GM15510 (cell line): ENCODE results near the gene SVIL.

ENCODE experiments used
- POLR2A ChIP-seq: IDR thresholded peaks from 3 replicates; pipeline ENCODE4 v1.6.1; 2011; ENCODE audit warnings: borderline replicate concordance; ENCODE audit not compliant: insufficient read length; ENCODE audit errors: extremely low read depth

SVIL gene

DNA sequence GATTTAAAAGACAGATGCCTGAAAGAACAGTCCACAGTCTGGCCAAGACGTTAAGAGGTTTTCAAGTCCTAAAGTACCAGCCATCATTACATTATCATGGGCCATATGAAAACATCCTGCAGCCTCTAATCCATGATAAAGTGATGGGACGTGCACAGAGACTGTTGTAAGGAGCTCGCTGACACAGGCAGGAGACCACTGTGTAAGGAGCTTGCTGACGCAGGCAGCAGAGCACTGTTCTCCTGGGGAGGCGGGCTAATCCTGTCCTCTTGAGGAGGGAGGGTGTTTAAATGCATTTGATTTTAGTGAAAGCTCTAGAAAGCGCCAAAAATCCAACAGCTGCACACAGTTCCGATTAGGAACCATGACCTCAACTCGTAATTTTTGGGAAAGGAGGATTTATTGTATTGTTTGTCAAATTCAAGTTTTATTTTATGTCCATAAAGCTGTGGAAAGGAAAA lies 16.9 kb downstream of the SVIL start:
- no peak for TF ChIP-seq POLR2A

DNA sequence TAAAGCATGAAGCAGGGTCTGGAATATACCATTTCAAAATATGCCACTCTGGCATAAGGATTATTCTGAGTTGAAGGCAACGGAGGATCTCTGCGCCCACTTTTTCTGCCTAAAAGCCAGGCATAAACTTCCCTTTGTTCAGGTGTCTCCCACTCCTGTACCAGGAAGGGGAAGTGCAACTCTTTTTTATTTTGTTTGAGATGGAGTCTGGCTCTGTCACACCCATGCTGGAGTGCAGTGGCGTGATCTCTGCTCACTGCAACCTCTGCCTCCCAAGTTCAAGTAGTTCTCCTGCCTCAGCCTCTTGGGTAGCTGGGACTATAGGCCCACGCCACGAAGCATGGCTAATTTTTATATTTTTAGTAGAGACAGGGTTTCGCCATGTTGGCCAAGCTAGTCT lies 18.2 kb downstream of the SVIL start:
- TF ChIP-seq POLR2A: no peak

DNA sequence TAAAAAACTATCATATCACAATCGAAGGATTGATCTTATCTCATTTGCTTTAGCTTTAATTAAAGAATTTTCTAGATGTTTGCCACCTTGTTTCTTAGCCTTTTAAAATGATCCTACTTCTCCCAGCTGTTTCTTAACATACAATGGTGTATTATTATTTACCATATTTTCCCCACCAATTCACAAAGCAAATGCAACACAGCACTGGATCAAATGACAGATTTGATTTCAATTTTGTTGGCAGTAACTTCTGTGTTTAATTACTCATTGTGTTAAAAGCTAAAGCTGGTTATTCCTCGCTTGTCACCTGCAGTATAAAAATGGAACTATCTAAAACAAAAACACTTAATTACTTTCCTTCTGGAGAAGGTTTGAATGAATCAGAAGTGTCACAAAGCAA lies 19.6 kb downstream of the SVIL start:
- TF ChIP-seq POLR2A: no peak

DNA sequence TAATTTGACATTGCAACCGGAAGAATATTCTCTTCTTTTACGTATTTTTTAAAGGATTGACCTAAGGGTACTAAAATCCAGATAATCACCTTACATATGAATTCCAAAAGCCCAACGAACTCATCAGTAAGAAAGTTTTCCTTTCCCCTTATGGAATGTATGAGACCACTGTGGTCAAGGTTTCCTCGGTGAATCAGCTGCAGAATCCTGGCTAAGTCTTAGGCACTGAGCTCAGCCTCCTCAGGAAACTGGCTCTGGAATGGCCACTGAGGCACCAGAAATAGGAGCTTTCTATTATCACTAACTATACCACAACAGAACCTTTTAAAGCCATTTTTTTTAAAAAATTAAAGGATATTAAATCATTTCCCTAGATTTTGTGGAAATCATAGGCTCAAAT lies 21.0 kb downstream of the SVIL start:
- no peak for TF ChIP-seq POLR2A

DNA sequence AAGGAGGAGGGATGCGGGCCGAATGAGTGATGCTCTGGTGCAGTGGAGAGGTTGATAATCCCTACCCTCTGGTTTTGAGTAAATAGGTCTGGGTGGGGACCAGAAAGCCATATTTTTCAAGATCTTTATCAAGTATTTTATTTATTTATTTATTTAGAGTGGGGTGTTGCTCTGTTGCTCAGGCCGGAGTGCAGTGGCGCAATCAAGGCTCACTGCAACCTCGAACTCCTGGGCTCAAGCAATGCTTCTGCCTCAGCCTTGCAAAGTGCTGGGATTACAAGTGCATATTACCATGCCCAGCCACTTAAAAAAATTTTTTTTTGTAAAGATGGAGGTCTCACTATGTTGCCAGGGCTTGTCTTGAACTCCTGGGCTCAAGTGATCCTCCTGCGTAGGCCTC lies 21.6 kb downstream of the SVIL start:
- TF ChIP-seq POLR2A: no peak

DNA sequence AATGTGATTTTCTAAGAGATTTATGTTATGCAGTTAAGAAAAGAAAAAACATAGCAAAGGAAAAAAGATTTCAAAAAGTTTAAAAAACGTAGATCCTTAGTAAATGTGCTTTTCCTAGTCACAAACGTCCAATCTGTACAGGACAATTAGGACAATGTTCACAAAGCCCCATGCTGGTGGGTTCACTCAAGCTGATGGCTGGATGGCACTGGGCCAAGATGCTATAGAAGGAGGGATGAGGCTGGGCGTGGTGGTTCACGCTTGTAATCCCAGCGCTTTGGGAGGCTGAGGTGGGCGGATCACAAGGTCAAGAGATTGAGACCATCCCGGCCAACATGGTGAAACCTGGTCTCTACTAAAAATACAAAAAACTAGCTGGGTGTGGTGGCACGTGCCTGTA lies 22.1 kb downstream of the SVIL start:
- TF ChIP-seq POLR2A: no peak

DNA sequence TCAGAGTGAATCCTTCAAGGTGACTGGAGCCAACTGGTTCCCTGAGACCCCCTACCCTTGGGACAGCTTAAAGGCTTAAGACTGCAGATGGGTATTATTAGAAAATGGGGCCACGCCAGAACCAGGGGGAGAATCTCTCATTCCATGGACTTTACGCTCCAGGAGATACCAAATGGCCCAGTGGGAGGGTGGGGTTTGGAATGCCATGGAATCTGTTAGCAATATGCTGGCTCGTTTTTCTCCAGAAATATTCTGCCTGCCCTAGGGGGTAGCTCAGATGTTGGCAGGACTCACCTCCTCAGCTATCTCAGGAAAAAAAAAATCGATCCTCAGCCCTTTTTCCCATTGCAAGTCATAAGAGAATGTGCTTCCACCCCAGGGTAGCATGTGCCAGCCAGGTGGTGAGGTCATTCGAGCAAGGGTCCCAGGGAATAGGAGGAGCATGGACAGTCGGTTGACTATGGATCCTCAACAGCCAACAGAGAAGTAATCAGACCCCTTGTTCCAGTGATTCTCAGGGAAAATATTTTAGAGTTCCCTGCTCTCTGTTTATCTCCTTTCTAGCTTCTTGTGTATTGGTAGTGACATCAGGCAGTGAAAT lies 22.9 kb downstream of the SVIL start:
- TF ChIP-seq POLR2A: no peak

DNA sequence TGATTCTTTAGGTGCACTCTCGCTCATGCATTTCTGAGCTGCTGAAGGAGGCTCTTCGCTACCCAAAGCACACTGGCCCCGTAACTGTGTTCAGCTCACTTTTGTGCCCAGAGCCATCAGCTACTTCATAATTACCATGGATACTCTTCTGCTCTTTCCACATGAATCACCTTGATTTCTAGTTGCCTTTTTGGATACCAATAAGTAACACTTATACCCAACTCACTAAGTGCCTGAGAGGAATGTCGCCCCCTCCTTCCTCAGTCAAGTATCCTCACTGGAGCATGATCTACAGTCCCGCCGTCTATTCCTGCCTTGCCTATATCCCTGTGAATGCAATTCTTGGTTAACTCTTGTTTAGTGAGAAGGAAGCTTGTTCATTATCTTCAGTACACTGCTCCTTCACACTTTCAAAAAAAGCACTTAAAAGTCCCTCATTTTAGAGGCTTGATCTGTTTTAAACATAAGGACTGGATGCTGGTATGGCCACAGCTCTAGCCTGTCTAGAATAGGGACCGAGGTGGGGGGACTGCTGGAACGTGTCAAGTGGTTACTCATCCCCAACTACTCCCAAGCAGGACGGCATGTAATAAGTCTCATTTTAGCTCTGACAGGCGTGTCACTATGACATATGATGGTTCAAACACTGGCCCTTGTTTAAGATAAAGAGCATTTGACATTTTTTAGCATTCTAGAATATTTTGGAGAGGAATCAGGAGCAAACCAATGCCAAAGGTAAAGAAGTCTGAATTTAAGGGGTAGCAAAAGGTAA lies 23.7 kb downstream of the SVIL start:
- TF ChIP-seq POLR2A: no peak

DNA sequence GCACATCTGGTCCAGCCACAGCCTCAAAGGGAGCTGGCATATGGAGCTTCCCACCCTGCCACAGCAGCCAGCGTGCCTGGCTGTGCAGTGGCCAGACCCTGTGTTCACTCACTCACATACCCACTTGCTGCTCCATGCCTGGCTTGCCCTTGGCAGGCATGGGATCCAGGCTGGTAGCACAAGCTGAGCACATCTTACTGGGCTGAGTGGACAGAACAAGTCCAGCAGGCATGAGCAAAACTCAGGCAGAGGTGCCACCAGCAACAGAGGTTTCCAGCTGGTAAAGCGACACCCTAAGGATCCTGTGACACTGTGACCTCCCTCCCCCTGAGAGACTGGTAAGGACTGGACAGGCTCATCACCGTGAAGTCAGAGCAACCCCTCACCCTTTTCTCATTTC lies 25.1 kb downstream of the SVIL start:
- no peak for TF ChIP-seq POLR2A

DNA sequence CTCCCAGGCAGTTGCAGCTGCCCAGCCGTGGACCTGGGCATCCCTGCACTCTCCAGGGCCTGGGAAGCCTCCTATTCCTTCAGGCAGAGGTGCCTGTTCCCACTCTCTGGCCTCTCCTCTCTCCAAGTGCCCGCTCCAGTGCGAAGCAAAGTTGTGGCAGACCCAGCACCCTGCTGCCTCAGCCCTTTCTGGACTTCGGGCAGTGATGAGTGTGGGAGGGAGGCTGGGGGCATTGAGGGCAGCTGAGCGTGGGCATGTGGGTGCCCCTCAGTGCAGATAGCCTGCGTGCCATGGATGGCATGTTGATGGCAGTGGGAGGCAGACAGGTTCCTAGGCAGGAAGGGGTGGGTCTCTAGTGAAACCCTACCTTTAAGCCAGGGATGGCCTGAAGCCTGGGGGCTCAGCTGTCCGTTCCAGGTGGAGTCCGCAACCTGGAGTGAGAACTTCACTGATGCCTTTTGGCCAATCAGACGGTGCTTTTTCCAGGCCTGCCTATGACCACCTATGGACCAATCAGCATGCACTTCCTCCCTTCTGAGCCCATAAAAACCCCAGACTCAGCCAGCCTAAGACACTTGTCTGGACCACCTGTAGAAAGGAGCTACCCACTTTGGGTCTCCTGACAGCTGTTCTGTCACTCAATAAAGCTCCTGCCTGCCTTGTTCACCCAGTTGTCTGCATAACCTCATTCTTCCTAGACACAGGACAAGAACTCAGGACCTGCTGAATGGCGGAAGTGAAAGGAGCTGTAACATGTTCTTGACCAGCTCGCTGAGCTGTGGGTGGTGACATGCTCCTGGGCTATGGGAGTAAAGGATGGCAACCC lies 26.1 kb downstream of the SVIL start:
- no peak for TF ChIP-seq POLR2A

DNA sequence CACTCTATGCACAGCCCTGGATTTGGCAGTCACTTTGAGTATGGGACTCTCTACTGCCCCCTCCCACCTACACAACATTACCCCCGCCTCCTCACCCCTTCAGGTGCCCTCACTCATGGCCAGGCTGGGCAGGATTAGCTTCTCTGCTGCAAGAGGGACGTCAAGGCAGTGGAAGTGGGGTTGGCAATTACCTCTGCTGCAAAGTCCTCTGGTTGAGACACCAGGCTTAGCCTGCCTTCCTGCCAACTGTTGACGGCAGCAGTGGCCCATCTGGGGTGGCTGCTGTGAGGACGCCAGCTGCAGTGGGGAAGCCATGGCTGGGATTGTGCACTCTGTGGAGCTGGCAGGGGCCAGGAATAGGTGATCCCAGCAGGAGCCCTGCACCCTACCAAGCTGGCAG lies 26.7 kb downstream of the SVIL start:
- no peak for TF ChIP-seq POLR2A

DNA sequence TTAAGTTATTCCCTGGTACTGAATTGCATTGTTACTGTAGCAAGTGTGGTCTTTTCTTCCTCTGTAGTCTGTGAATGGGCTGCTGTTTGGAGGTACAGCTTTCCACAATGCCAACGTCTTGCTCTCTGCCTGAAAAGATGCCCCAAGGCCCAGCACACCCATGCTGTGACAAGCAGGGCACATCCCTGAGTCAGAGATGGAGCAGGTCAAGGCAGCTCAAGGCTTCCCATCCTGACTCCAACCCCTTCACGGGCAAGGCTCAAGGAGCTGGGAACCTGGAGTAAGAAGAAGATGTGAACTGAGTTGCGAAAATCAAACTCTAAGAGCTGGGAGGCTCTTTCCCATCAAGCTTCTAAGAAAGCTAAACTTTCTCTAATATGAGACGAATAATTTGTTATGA lies 27.2 kb downstream of the SVIL start:
- no peak for TF ChIP-seq POLR2A

DNA sequence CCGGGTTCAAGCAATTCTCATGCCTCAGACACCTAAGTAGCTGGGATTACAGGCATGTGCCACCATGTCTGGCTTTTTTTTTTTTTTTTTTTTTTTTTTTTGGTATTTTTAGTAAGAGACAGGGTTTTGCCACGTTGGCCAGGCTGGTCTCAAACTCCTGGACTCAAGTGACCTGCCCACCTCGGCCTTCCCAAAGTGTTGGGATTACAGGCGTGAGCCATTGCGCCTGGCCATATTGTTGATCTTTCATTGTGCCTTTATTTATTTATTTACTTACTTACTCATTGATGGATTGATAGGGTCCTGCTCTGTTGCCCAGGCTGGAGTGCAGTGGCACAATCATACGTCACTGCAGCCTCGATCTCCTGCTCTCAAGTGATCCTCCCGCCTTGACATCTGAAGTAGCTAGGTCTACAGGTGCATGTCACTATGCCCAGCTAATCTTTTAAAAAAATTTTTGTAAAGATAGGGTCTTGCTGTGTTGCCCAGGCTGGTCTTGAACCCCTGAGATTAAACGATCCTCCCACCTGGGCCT lies 30.4 kb downstream of the SVIL start:
- no peak for TF ChIP-seq POLR2A

DNA sequence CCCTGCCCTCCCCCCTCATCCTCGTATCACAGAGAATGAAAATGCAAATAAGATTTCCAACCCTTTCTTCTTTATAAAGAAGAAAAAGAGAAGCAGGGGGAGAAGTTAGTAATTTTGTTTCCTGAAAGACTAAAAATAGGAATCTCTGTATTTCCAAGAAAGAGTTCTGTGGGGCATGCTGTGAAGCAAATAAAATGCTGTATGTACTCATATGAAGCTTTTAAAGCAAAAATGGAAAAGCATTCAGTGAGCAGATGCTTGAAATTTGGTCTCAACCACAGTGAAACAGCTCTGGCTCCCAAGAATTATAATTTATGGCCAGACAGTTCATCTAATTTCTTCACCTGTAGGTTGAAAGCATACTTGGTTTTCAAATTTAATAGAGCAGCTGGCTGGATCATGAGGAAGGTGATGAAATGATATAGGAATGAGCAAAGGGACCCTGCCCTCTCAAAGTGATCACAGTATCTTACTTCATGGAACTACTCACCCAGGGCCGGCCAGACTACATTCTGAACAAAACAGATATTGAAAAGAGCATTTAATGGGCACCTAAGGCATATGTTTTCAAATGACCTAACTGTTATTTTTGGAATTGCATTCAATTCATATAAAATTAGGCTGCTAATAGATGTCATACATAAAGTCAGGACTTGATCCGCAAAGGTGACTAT lies 31.4 kb downstream of the SVIL start:
- no peak for TF ChIP-seq POLR2A

DNA sequence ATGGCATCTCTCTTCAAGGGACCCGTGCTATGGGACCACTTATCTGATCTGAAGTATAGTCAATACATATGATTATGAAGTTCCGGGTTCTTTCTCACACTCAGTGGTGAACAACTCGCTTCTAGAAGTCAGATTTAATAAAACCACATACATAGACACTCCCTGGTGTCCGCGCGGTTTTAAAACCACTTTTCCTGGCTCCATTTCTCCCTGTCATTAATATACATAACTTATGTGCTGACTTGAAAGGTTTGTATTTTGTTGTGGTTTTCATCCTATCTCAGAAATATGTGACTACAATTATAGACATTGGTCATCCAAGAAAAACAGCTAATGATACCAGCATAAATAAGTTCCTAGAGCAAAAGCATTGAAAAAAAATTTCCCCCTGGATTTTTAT lies 34.0 kb downstream of the SVIL start:
- TF ChIP-seq POLR2A: no peak

DNA sequence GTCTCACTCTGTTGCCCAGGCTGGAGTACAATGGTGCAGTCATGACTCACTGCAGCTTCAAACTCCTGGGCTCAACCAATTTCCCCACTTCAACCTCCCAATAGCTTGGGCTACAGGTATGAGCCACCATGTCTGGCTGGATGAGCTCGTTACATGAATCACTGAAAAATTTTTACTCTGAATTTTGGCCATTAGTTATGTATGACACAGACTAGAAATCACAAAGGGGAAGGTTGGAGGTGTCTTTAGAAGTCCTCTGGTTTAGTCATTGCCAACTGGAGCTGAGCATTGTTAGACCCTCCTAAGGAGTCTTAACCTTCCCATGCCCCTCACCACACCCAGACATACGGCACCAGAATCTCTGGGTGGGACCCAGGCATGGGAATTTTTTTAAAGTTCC lies 34.7 kb downstream of the SVIL start:
- no peak for TF ChIP-seq POLR2A

DNA sequence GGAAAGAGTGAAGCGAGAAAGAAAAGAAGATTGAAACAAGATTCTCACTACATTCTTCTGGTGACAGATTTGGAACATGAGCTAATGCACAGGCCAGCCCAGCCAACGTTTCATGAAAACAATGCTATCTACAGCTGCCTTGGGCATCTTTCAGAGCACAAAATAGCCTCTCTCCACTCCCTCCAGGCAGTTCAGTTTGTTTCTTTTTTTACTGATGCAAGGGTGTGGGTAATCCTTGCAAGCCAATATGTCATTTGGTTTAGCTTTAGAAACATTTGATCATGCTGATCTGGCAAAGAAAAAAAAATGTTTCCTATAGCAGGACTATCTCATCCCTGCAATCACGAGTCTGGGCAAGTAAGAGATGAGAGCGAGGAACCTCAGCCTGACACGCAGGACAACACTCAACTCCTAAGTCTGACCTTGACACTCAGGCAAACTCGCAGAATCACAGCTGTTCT lies 35.9 kb downstream of the SVIL start:
- no peak for TF ChIP-seq POLR2A
